Measurements from ENCODE around the gene ALKBH7.
"Not testable (repeated sequence)": the region's sequence is repeated elsewhere in the genome, so short reads cannot be mapped to it uniquely, and the experiment has no call there.

ALKBH7 gene

GRCh38 chr19:6400062-6400944 is 27.7 kb downstream of the ALKBH7 start:
- not testable (repeated sequence) for DNase-seq (ENCODE audit: low read depth)

GRCh38 chr19:6402058-6402457 is 29.5 kb downstream of the ALKBH7 start:
- no peak for DNase-seq (ENCODE audit: low read depth)

- no peak for DNase-seq (ENCODE audit: low read depth)
These were observed 30.4 kb downstream of the ALKBH7 start for GRCh38 chr19:6402837-6403608.

GRCh38 chr19:6406401-6406800 is 33.8 kb downstream of the ALKBH7 start:
- no peak for DNase-seq (ENCODE audit: low read depth)

- no peak for DNase-seq (ENCODE audit: low read depth)
These were observed 36.8 kb downstream of the ALKBH7 start for GRCh38 chr19:6409346-6409745.

GRCh38 chr19:6412061-6412446 is 39.5 kb downstream of the ALKBH7 start:
- DNase-seq (ENCODE audit: low read depth), result no peak

GRCh38 chr19:6412447-6413091 is 40.0 kb downstream of the ALKBH7 start:
- peak; percentile 49 for DNase-seq (ENCODE audit: low read depth)

- DNase-seq (ENCODE audit: low read depth), result no peak
These were observed 40.7 kb downstream of the ALKBH7 start for GRCh38 chr19:6413291-6413690.

GRCh38 chr19:6413721-6414643 is 41.4 kb downstream of the ALKBH7 start:
- no peak for DNase-seq (ENCODE audit: low read depth)

- DNase-seq (ENCODE audit: low read depth), result no peak
These were observed 42.4 kb downstream of the ALKBH7 start for GRCh38 chr19:6414793-6415590.

GRCh38 chr19:6415591-6416190 is 43.1 kb downstream of the ALKBH7 start:
- DNase-seq (ENCODE audit: low read depth), result no peak

GRCh38 chr19:6416658-6417405 is 44.2 kb downstream of the ALKBH7 start:
- no peak for DNase-seq (ENCODE audit: low read depth)

- no peak for DNase-seq (ENCODE audit: low read depth)
These were observed 45.3 kb downstream of the ALKBH7 start for GRCh38 chr19:6417713-6418561.

- no peak for DNase-seq (ENCODE audit: low read depth)
These were observed 46.0 kb downstream of the ALKBH7 start for GRCh38 chr19:6418562-6418932.

GRCh38 chr19:6421075-6422014 is 48.8 kb downstream of the ALKBH7 start:
- DNase-seq (ENCODE audit: low read depth), result no peak

GRCh38 chr19:6423499-6424194 is 51.1 kb downstream of the ALKBH7 start:
- peak; percentile 34 for DNase-seq (ENCODE audit: low read depth)
